H1 (cell line): Measurements from ENCODE around the gene AADACL2. TPM values are rescaled to one million over a fixed set of nuclear protein-coding genes. Genes with fewer than 3 reads are reported as not detected.

Experiments
- CTCF ChIA-PET: fragments of 300-600 bp; sonication (Branson Sonifier 250); formaldehyde crosslinking; loops from one replicate; lab custom pipeline; 2021; ENCODE audit not compliant: partially characterized antibody; lab: Charles Lee
- POLR2A ChIA-PET: fragments of 300-600 bp; sonication (Branson Sonifier 250); formaldehyde crosslinking; loops from one replicate; lab custom pipeline; 2021; ENCODE audit warnings: inconsistent platforms; ENCODE audit not compliant: partially characterized antibody; lab: Charles Lee
- DNase-seq, 2 experiments: peaks; one replicate each; pipeline versions ENCODE4 v3.0.0 to v3.0.0-alpha.2; 2010 to 2022; ENCODE audit warnings: low spot score in 2 of 2, low read depth in 1 of 2, mixed read lengths in 1 of 2
- FAIRE-seq: peaks from 2 replicates; lab custom pipeline; 2011; peaks lifted over from hg19 to GRCh38; lab: Jason Lieb, UNC
- H2AFZ ChIP-seq: 2 replicates; pipeline ENCODE4 v1.8.1; 2012; ENCODE audit warnings: low read length, inconsistent platforms
- H2AK5ac ChIP-seq: 2 replicates; pipeline ENCODE4 v1.6.1; 2013; ENCODE audit warnings: low read depth, low read length
- H2BK120ac ChIP-seq: replicated peaks from 2 replicates; pipeline ENCODE3; 2013; ENCODE audit warnings: low read depth, low read length, inconsistent platforms
- H2BK12ac ChIP-seq: 2 replicates; pipeline ENCODE4 v1.6.1; 2013; ENCODE audit warnings: low read depth, low read length
- H2BK15ac ChIP-seq: 2 replicates; pipeline ENCODE4 v1.6.1; 2013; ENCODE audit warnings: low read length
- H2BK20ac ChIP-seq: 2 replicates; pipeline ENCODE4 v1.6.1; 2013; ENCODE audit warnings: low read length
- H2BK5ac ChIP-seq: 2 replicates; pipeline ENCODE4 v1.6.1; 2013; ENCODE audit warnings: low read depth, low read length
- H3K14ac ChIP-seq: 2 replicates; pipeline ENCODE4 v1.6.1; 2013; ENCODE audit warnings: inconsistent platforms; ENCODE audit not compliant: insufficient read length
- H3K18ac ChIP-seq: 2 replicates; pipeline ENCODE4 v1.6.1; 2013; ENCODE audit warnings: low read length; ENCODE audit errors: extremely low read depth
- H3K23ac ChIP-seq: 2 replicates; pipeline ENCODE4 v1.6.1; 2013; ENCODE audit warnings: inconsistent platforms; ENCODE audit not compliant: insufficient read length
- H3K23me2 ChIP-seq: 2 replicates; pipeline ENCODE4 v1.6.1; 2013; ENCODE audit warnings: low read depth, low read length
- H3K27ac ChIP-seq: 2 replicates; pipeline ENCODE4 v1.6.1; 2011; ENCODE audit warnings: low read depth, low read length, inconsistent platforms
- H3K27me3 ChIP-seq, 4 experiments: replicated peaks in 1 of 4; 1 replicate in 1 of 4; 2 replicates in 3 of 4; pipeline versions ENCODE4 v1.6.1 to v1.8.1; 2011 to 2013; ENCODE audit warnings: low read length in 3 of 4, mild to moderate bottlenecking in 3 of 4, inconsistent platforms in 2 of 4, mixed read lengths in 2 of 4, moderate library complexity in 1 of 4; ENCODE audit not compliant: control insufficient read depth in 3 of 4, insufficient read depth in 3 of 4; ENCODE audit errors: extremely low read depth in 1 of 4
- H3K36me3 ChIP-seq, 4 experiments: 2 replicates each; pipeline versions ENCODE4 v1.6.1 to v1.8.1; 2011 to 2013; ENCODE audit warnings: mild to moderate bottlenecking in 4 of 4, low read length in 3 of 4, moderate library complexity in 2 of 4, control low read depth in 1 of 4, inconsistent platforms in 1 of 4; ENCODE audit not compliant: insufficient read depth in 4 of 4, control insufficient read depth in 2 of 4
- H3K4ac ChIP-seq: replicated peaks from 2 replicates; pipeline ENCODE3; 2013; ENCODE audit warnings: low read length, low read depth, mixed read lengths, inconsistent platforms; ENCODE audit not compliant: insufficient read length
- H3K4me1 ChIP-seq, 4 experiments: replicated peaks in 1 of 4; 1 replicate in 1 of 4; 2 replicates in 3 of 4; pipeline versions ENCODE4 v1.6.1 to v1.8.1; 2011 to 2013; ENCODE audit warnings: low read length in 3 of 4, inconsistent platforms in 2 of 4, mixed read lengths in 1 of 4; ENCODE audit not compliant: insufficient read depth in 4 of 4, control insufficient read depth in 3 of 4
- H3K4me2 ChIP-seq, 2 experiments: 2 replicates each; pipeline versions ENCODE4 v1.6.1 to v1.8.1; 2011 to 2013; ENCODE audit warnings: low read depth in 2 of 2, low read length in 2 of 2, control low read depth in 1 of 2, inconsistent platforms in 1 of 2, mild to moderate bottlenecking in 1 of 2; ENCODE audit not compliant: insufficient read depth in 1 of 2
- H3K4me3 ChIP-seq, 4 experiments: fragments of 200-600, 300-600 bp in 1 of 4; sonication (generic), shearing (Covaris generic), sonication (Bioruptor Twin) in 1 of 4; 2 replicates each; pipeline versions ENCODE4 v1.5.1 to v1.8.1; 2011 to 2016; ENCODE audit warnings: low read length in 4 of 4, low read depth in 3 of 4, control low read depth in 2 of 4, inconsistent platforms in 2 of 4, mild to moderate bottlenecking in 2 of 4, mixed read lengths in 1 of 4, moderate library complexity in 1 of 4; ENCODE audit not compliant: insufficient read depth in 2 of 4; ENCODE audit errors: extremely low read depth in 1 of 4
- H3K56ac ChIP-seq: replicated peaks from 2 replicates; pipeline ENCODE3; 2013; ENCODE audit warnings: low read depth, mild to moderate bottlenecking, mixed read lengths, low read length, inconsistent platforms; ENCODE audit not compliant: insufficient read length
- H3K79me1 ChIP-seq: 2 replicates; pipeline ENCODE4 v1.6.1; 2013; ENCODE audit warnings: low read depth, low read length, control low read depth
- H3K79me2 ChIP-seq, 2 experiments: 2 replicates each; pipeline versions ENCODE4 v1.6.1 to v1.8.1; 2012 to 2013; ENCODE audit warnings: low read length in 2 of 2, mild to moderate bottlenecking in 2 of 2, inconsistent platforms in 1 of 2; ENCODE audit not compliant: insufficient read depth in 2 of 2, control insufficient read depth in 1 of 2
- H3K9ac ChIP-seq, 4 experiments: replicated peaks in 1 of 4; 1 replicate in 1 of 4; 2 replicates in 3 of 4; pipeline versions ENCODE4 v1.6.1 to v1.8.1; 2011 to 2013; ENCODE audit warnings: low read depth in 3 of 4, low read length in 3 of 4, control low read depth in 2 of 4, mild to moderate bottlenecking in 2 of 4, moderate library complexity in 2 of 4, inconsistent platforms in 1 of 4; ENCODE audit errors: extremely low read depth in 1 of 4
- H3K9me3 ChIP-seq, 2 experiments: 2 replicates each; pipeline versions ENCODE4 v1.6.1 to v1.8.1; 2012 to 2013; ENCODE audit warnings: mild to moderate bottlenecking in 2 of 2, moderate library complexity in 2 of 2, control low read depth in 1 of 2, inconsistent platforms in 1 of 2, low read depth in 1 of 2, low read length in 1 of 2, mixed read lengths in 1 of 2; ENCODE audit not compliant: insufficient read depth in 2 of 2
- H4K20me1 ChIP-seq, 2 experiments: replicated peaks in 1 of 2; 2 replicates each; pipeline versions ENCODE3 to v1.8.1; 2011 to 2013; ENCODE audit warnings: inconsistent platforms in 2 of 2, low read length in 2 of 2, mild to moderate bottlenecking in 1 of 2; ENCODE audit not compliant: insufficient read depth in 2 of 2, control insufficient read depth in 1 of 2
- H4K5ac ChIP-seq: 2 replicates; pipeline ENCODE4 v1.6.1; 2013; ENCODE audit warnings: low read length, low read depth, mixed read lengths, inconsistent platforms; ENCODE audit not compliant: insufficient read length
- H4K8ac ChIP-seq: 2 replicates; pipeline ENCODE4 v1.8.0; 2013; ENCODE audit warnings: mild to moderate bottlenecking, moderate library complexity, low read length, inconsistent platforms; ENCODE audit not compliant: insufficient read depth; ENCODE audit errors: extremely low read depth
- H4K91ac ChIP-seq: replicated peaks from 2 replicates; pipeline ENCODE3; 2013; ENCODE audit warnings: low read length, mixed read lengths, inconsistent platforms; ENCODE audit not compliant: insufficient read length
- BACH1 ChIP-seq: IDR thresholded peaks from 2 replicates; pipeline ENCODE4 v1.6.1; 2012; ENCODE audit warnings: low read length, improper control_type of control experiment
- CBX8 ChIP-seq: fragments of 300-800, 300-1000 bp; sonication (generic); IDR thresholded peaks from 2 replicates; pipeline ENCODE4 v1.7.1; 2016; ENCODE audit warnings: low read depth, low read length, borderline replicate concordance
- CEBPB ChIP-seq: IDR thresholded peaks from 2 replicates; pipeline ENCODE4 v1.6.1; 2012; ENCODE audit warnings: low read depth, low read length
- CHD1 ChIP-seq: IDR thresholded peaks from 2 replicates; pipeline ENCODE4 v1.6.1; 2012; ENCODE audit warnings: low read depth, low read length, improper control_type of control experiment
- CREB1 ChIP-seq: IDR thresholded peaks from 2 replicates; pipeline ENCODE4 v1.6.1; 2012; ENCODE audit warnings: inconsistent platforms
- EZH2 ChIP-seq: fragments of 200-600 bp; sonication (generic); IDR thresholded peaks from 2 replicates; pipeline ENCODE4 v1.7.1; 2012; ENCODE audit warnings: low read depth, mild to moderate bottlenecking, moderate library complexity, low read length, inconsistent platforms; ENCODE audit not compliant: severe bottlenecking
- GABPA ChIP-seq: IDR thresholded peaks from 2 replicates; pipeline ENCODE4 v1.6.1; 2011; ENCODE audit warnings: mild to moderate bottlenecking, low read length, moderate library complexity, borderline replicate concordance; ENCODE audit not compliant: insufficient read depth
- HDAC6 ChIP-seq: IDR thresholded peaks from one replicate; pipeline ENCODE4 v1.7.1; 2012; ENCODE audit warnings: low read depth, mild to moderate bottlenecking, inconsistent platforms, low read length, moderate library complexity
- KDM1A ChIP-seq: fragments of 200-600, 300-600 bp; sonication (generic); IDR thresholded peaks from 2 replicates; pipeline ENCODE4 v1.7.1; 2016; ENCODE audit warnings: mild to moderate bottlenecking, low read length, borderline replicate concordance
- KDM5A ChIP-seq: fragments of 200-600 bp; IDR thresholded peaks from 2 replicates; pipeline ENCODE4 v1.7.1; 2012; ENCODE audit warnings: mild to moderate bottlenecking, low read length, inconsistent platforms, mixed read lengths
- MAX ChIP-seq: IDR thresholded peaks from 2 replicates; pipeline ENCODE4 v1.6.1; 2012; ENCODE audit warnings: inconsistent platforms
- RFX5 ChIP-seq: IDR thresholded peaks from 2 replicates; pipeline ENCODE4 v1.6.1; 2011; ENCODE audit warnings: low read depth, low read length, improper control_type of control experiment, borderline replicate concordance
- SIX5 ChIP-seq: IDR thresholded peaks from 2 replicates; pipeline ENCODE4 v1.6.1; 2011; ENCODE audit warnings: mild to moderate bottlenecking, low read depth, low read length
- SRF ChIP-seq: IDR thresholded peaks from 2 replicates; pipeline ENCODE4 v1.6.1; 2011; ENCODE audit warnings: mild to moderate bottlenecking, low read depth, low read length, moderate library complexity
- TEAD4 ChIP-seq: IDR thresholded peaks from 2 replicates; pipeline ENCODE4 v1.6.1; 2012; ENCODE audit warnings: low read depth, low read length, inconsistent platforms, mixed read lengths
- ZNF274 ChIP-seq: IDR thresholded peaks from 2 replicates; pipeline ENCODE4 v1.7.0; 2012; ENCODE audit warnings: low read length, borderline replicate concordance; ENCODE audit errors: extremely low read depth
- WGBS, 2 experiments: shearing (Covaris generic) in 1 of 2; methylation state at CpG; one replicate each; pipeline versions ENCODE4 v1.1.6 to v1.1.7; 2013 to 2015; ENCODE audit warnings: low lambda C conversion rate in 2 of 2, mixed read lengths in 2 of 2, inconsistent platforms in 1 of 2, low coverage in 1 of 2, missing lambda C conversion rate in 1 of 2; ENCODE audit not compliant: insufficient replicate concordance in 2 of 2, insufficient coverage in 1 of 2, insufficient read length in 1 of 2; ENCODE audit errors: extremely low coverage in 1 of 2, missing lambda C conversion rate in 1 of 2; 5-methylcytosine and 5-hydroxymethylcytosine counted together
- polyA plus RNA-seq, 7 experiments: library from polyadenylated mRNA; depleted of rRNA in 3 of 7; stranded (reverse) in 5 of 7; unstranded in 2 of 7; fragments of >200 nt in 5 of 7; fragments of 200-250 nt in 2 of 7; gene quantifications; 1 replicate in 5 of 7; 2 replicates in 1 of 7; 4 replicates in 1 of 7; pipeline versions ENCODE4 v1.2.1 to v1.2.3, GENCODE V29; 2011 to 2013; ENCODE audit warnings: missing spikeins in 2 of 7, mixed read lengths in 2 of 7
- total RNA-seq: library from RNA; stranded (reverse); fragmentation: NEBNext Ultra II Directional; extraction: Animal tissue kit (Norgen Biotek cat#: 25700); gene quantifications from 2 replicates; pipeline ENCODE4 v1.2.1, GENCODE V29; 2021

The AADACL2 gene
- total and polyA plus RNA-seq, 2 of the 8 experiments (the other 6 are each of a cell fraction or from before 2014, with no cell fraction given): not detected

- H2AK5ac ChIP-seq: no peak overlapping the region
- H4K91ac ChIP-seq: no peak overlapping the region
- H2AFZ ChIP-seq: no peak overlapping the region
- DNase-seq (no peak), FAIRE-seq (no peak)
- H3K79me2 ChIP-seq: no peaks in the 10 kb centered on the region
- no peak overlapping the region for H3K27ac ChIP-seq
- no peak overlapping the region for H3K56ac ChIP-seq
- H3K4me2 ChIP-seq: no peak overlapping the region
- POLR2A ChIA-PET: no interaction called here
- no peak overlapping the region for H4K5ac ChIP-seq
- H3K9ac ChIP-seq: no peak overlapping the region
- H3K18ac ChIP-seq: no peak overlapping the region
- no peaks in the 10 kb centered on the region for H3K23me2 ChIP-seq
- H4K8ac ChIP-seq: no peak overlapping the region
- no peak overlapping the region for H3K23ac ChIP-seq
- no peaks in the 10 kb centered on the region for H3K36me3 ChIP-seq
- no peaks in the 10 kb centered on the region for H3K79me1 ChIP-seq
- no peak overlapping the region for H2BK20ac ChIP-seq
- no peak overlapping the region for H2BK15ac ChIP-seq
- no peak overlapping the region for H2BK12ac ChIP-seq
- H3K14ac ChIP-seq: no peak overlapping the region
- CTCF ChIA-PET: interaction anchor here (1.6 kb wide), 1 partner anchor 329 kb away, joined by 4 read pairs; no protein-coding TSS in a partner anchor
- no peak overlapping the region for H3K4ac ChIP-seq
- no peak overlapping the region for H2BK120ac ChIP-seq
- H3K4me3 ChIP-seq: no peak overlapping the region
- no peaks in the 10 kb centered on the region for H4K20me1 ChIP-seq
- no peaks in the 10 kb centered on the region for H3K27me3 ChIP-seq
- no peaks in the 10 kb centered on the region for H3K4me1 ChIP-seq
- H2BK5ac ChIP-seq: no peak overlapping the region
- WGBS, 2 experiments: 90% methylated on average over 2 of the region's 2 CpGs; no CpG with 5 or more reads in 1 of the 2 experiments
- no peaks in the 10 kb centered on the region for H3K9me3 ChIP-seq
- TF ChIP-seq SRF (no peak), EZH2 (no peak), HDAC6 (no peak), KDM1A (no peak), KDM5A (no peak), BACH1 (no peak), MAX (no peak), CHD1 (no peak), CEBPB (no peak), CBX8 (no peak), SIX5 (no peak), CREB1 (no peak), RFX5 (no peak), ZNF274 (no peak), GABPA (no peak), TEAD4 (no peak)
These were observed 32.7 kb downstream of the AADACL2 start for GRCh38 chr3:151766454-151766853.
